Measurements from ENCODE around the gene KLC4.

- no peak for TF ChIP-seq POLR2AphosphoS5 (IDR thresholded peaks at IDR 0.05)
- no peak for TF ChIP-seq CTCF (IDR thresholded peaks at IDR 0.05)
- no peak for TF ChIP-seq EP300 (IDR thresholded peaks at IDR 0.05)
- TF ChIP-seq POLR2A (IDR thresholded peaks at IDR 0.05) = no peak
These were observed 31.6 kb downstream of the KLC4 start for GRCh38 chr6:43091020-43091419.

All from gastroesophageal sphincter (tissue), 3 donors.